GM12801 (cell line): ENCODE measurements around the gene DDX10.

Experiments used
- CTCF ChIP-seq: IDR thresholded peaks from one replicate; pipeline ENCODE4 v1.5.1; 2011; ENCODE audit warnings: control low read depth; ENCODE audit not compliant: insufficient read length; ENCODE audit errors: extremely low read depth

Gene DDX10

GRCh38 chr11:108947654-108948570, 283.0 kb downstream of the DDX10 start:
- no peak for TF ChIP-seq CTCF

- TF ChIP-seq CTCF: no peak
Measured at GRCh38 chr11:108958368-108959104, 293.7 kb downstream of the DDX10 start.

DNA sequence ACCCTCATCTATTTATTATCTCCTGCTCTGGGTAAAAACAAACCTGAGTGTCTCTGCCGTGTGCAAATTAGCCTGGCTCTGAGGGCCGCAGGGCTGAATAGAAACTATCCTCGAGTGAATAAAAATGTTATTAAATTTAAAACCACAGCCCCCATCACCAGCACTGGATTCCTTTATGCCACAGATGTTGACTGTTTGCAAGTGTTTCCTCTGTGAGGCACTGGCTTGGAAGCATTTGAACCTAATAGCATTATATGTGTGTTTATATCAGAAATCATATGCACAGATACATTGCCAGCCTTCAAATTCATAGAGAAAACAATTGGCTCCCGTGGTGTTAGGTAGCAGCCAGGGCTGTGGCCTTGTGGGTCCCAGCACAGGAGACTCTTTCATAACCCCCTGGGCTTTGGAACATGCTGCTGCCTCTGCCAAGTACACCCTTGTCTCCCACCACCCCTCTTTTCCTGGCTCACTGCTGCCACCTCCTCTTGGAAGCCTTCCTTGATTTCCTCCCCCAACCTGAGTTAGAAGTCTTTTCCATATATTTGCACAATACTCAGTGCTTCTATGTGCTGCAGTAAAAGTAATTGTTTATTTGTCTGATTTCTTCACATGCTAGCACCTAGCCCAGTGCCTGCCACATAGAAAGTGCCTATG, 294.4 kb downstream of the DDX10 start:
- TF ChIP-seq CTCF: no peak

DNA sequence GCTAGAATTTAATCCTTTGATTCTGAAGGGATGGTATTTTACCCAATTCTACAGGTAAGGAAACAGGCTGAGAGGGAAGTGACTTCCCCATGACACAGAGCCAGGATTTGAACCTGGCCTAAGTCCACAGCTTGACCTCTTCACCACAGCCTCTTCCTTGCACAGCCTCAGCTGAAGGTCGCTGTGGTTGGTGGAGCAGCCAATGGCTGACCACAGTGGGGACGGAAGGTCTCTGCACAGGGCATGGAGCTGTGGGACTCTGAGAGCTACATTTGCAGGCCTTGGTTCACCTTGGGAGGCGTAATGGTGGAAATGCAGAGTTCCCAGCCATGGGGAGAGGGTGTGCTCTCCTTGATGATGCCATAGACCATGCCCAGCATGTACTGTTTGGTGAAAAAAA, 295.0 kb downstream of the DDX10 start:
- TF ChIP-seq CTCF: no peak

GRCh38 chr11:108960501-108960900, 295.6 kb downstream of the DDX10 start:
- TF ChIP-seq CTCF: no peak

- no peak for TF ChIP-seq CTCF
Measured at GRCh38 chr11:108961095-108961494, 296.2 kb downstream of the DDX10 start.

DNA sequence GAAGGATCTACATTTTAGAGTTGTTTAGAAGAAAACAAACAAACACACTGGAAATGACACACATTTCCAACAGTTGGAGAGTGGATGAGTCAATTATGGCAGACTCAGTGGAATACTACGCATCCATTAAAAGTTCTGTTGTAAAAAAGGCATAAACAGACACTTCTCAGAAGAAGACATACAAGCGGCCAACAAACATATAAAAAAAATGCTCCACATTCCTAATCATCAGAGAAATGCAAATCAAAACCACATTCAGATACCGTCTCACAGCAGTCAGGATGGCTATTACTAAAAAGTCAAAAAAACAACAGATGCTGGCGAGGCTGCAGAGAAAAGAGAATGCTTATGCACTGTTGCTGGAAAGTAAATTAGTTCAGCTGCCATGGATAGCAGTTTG, 298.2 kb downstream of the DDX10 start:
- no peak for TF ChIP-seq CTCF
